SU-DHL-6 (cell line): Measurements from ENCODE around the gene NAV2.

Experiments used
- H2AFZ ChIP-seq: fragments of 200-600 bp; sonication (generic); 2 replicates; pipeline ENCODE4 v1.6.1; 2014; ENCODE audit warnings: low read depth, mild to moderate bottlenecking, moderate library complexity, mixed read lengths, antibody characterized with exemption, low read length; ENCODE audit not compliant: severe bottlenecking
- H3F3A ChIP-seq: fragments of 200-600 bp; shearing (Covaris generic); 2 replicates; pipeline ENCODE4 v1.6.0; 2016; ENCODE audit warnings: antibody characterized with exemption, mild to moderate bottlenecking; ENCODE audit not compliant: insufficient read depth
- H3K27ac ChIP-seq: fragments of 200-600 bp; sonication (generic); 2 replicates; pipeline ENCODE4 v1.5.1; 2016; ENCODE audit warnings: low read depth, mild to moderate bottlenecking, low read length, moderate library complexity, mixed read lengths
- H3K27me3 ChIP-seq: fragments of 200-600 bp; sonication (generic), shearing (Covaris generic); 2 replicates; pipeline ENCODE4 v1.6.0; 2014; ENCODE audit warnings: mild to moderate bottlenecking, low read length
- H3K36me3 ChIP-seq: fragments of 200-600 bp; sonication (generic); 2 replicates; pipeline ENCODE4 v1.6.1; 2014; ENCODE audit warnings: mild to moderate bottlenecking, low read length, mixed read lengths
- H3K4me2 ChIP-seq: fragments of 300-600, 200-600 bp; shearing (Covaris generic), sonication (generic); 2 replicates; pipeline ENCODE4 v1.6.0; 2014; ENCODE audit warnings: low read length, low read depth, mild to moderate bottlenecking; ENCODE audit not compliant: poor library complexity, severe bottlenecking
- H3K4me3 ChIP-seq: fragments of 200-600 bp; sonication (generic); 2 replicates; pipeline ENCODE4 v1.5.1; 2014; ENCODE audit warnings: antibody characterized with exemption, low read length, mild to moderate bottlenecking, mixed read lengths; ENCODE audit not compliant: insufficient read depth, poor library complexity, severe bottlenecking
- H3K79me2 ChIP-seq: fragments of 200-600 bp; sonication (generic); 2 replicates; pipeline ENCODE4 v1.6.1; 2014; ENCODE audit warnings: mild to moderate bottlenecking, low read length, moderate library complexity; ENCODE audit not compliant: insufficient read depth
- H3K9ac ChIP-seq: fragments of 200-600 bp; sonication (generic); 2 replicates; pipeline ENCODE4 v1.7.0; 2014; ENCODE audit warnings: mild to moderate bottlenecking, low read length
- H3K9me2 ChIP-seq: fragments of 200-600 bp; sonication (generic); replicated peaks from 2 replicates; pipeline ENCODE4 v1.6.1; 2014; ENCODE audit warnings: low read length; ENCODE audit not compliant: insufficient read depth
- H3K9me3 ChIP-seq: fragments of 200-600 bp; sonication (generic); 2 replicates; pipeline ENCODE4 v1.6.1; 2014; ENCODE audit warnings: low read length, mixed read lengths; ENCODE audit not compliant: insufficient read depth
- H4K20me1 ChIP-seq: fragments of 200-600 bp; sonication (generic); 2 replicates; pipeline ENCODE4 v1.6.1; 2014; ENCODE audit warnings: low read depth, mild to moderate bottlenecking, antibody characterized with exemption, low read length, moderate library complexity, mixed read lengths
- EZH2phosphoT487 ChIP-seq: fragments of 200-600 bp; sonication (generic), shearing (Covaris generic); conservative IDR thresholded peaks from 2 replicates; pipeline ENCODE4 v1.6.1; 2018; ENCODE audit warnings: mild to moderate bottlenecking, antibody characterized with exemption, low read length, moderate library complexity, mixed read lengths
- TF ChIP-seq, protein P1 (sequence below): fragments of 200-600 bp; sonication (generic); IDR thresholded peaks from one replicate; pipeline ENCODE4 v1.5.1; 2017; ENCODE audit warnings: antibody characterized with exemption, mild to moderate bottlenecking, low read length, moderate library complexity; ENCODE audit not compliant: insufficient read depth, poor library complexity, severe bottlenecking

The NAV2 gene

DNA sequence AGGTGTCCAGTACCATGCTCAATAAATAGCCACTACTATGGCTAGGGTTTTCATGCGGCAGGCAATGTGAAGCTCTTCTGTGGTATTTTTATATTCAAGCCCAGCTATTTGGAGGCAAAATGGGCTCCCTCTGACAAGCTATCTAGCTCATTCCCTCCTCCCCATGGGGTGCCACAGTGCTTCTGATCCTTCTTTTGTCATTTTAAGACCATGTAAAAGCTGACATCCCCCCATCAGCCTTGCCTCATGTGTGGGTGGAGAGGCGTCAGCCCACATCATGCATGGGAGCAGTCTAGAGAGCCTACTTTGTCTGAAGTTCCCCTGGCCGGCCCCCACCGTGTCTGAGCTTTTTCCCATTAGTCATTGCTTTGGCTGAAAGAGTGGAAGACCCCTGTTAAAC, 59.8 kb downstream of the NAV2 start:
- H2AFZ ChIP-seq: no peak overlapping the region
- H3K9ac ChIP-seq: no peak overlapping the region
- no peak overlapping the region for H3K4me2 ChIP-seq
- no peaks in the 10 kb centered on the region for H3K36me3 ChIP-seq
- H3K27me3 ChIP-seq: 0 out of 2 replicates have a peak, but pooled peaks cover 2% of the 10 kb centered on the region
- no peaks in the 10 kb centered on the region for H3K79me2 ChIP-seq
- TF ChIP-seq EZH2phosphoT487: no peak
- TF ChIP-seq, protein P1, sequence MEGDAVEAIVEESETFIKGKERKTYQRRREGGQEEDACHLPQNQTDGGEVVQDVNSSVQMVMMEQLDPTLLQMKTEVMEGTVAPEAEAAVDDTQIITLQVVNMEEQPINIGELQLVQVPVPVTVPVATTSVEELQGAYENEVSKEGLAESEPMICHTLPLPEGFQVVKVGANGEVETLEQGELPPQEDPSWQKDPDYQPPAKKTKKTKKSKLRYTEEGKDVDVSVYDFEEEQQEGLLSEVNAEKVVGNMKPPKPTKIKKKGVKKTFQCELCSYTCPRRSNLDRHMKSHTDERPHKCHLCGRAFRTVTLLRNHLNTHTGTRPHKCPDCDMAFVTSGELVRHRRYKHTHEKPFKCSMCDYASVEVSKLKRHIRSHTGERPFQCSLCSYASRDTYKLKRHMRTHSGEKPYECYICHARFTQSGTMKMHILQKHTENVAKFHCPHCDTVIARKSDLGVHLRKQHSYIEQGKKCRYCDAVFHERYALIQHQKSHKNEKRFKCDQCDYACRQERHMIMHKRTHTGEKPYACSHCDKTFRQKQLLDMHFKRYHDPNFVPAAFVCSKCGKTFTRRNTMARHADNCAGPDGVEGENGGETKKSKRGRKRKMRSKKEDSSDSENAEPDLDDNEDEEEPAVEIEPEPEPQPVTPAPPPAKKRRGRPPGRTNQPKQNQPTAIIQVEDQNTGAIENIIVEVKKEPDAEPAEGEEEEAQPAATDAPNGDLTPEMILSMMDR: no peak
- H4K20me1 ChIP-seq: no peaks in the 10 kb centered on the region
- no peaks in the 10 kb centered on the region for H3F3A ChIP-seq
- H3K27ac ChIP-seq: no peak overlapping the region
- no peaks in the 10 kb centered on the region for H3K9me3 ChIP-seq
- no peaks in the 10 kb centered on the region for H3K9me2 ChIP-seq
- H3K4me3 ChIP-seq: no peak overlapping the region

DNA sequence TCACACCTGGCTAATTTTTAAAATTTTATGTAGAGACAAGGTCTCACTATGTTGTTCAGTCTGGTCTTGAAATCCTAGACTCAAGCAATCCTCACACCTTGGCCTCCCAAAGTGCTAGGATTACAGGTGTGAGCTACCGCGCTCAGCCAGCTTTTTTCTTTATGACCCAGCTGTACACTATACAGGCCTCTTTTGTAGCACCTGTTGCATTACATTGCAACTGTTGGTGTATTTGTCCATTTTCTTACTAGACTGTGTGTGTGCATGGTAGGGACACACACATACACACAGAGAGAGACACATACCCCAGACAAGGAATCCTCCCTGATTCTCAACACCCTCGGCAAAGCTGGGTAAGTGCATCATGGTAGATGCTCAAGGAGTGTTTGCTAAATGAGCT, 61.7 kb downstream of the NAV2 start:
- no peak overlapping the region for H3K9ac ChIP-seq
- no peak overlapping the region for H3K4me2 ChIP-seq
- H3K4me3 ChIP-seq: no peak overlapping the region
- H3K9me2 ChIP-seq: no peaks in the 10 kb centered on the region
- H3K27ac ChIP-seq: no peak overlapping the region
- H2AFZ ChIP-seq: no peak overlapping the region
- no peaks in the 10 kb centered on the region for H3K36me3 ChIP-seq
- TF ChIP-seq, protein P1: no peak
- no peak for TF ChIP-seq EZH2phosphoT487
- H3K27me3 ChIP-seq: no peaks in the 10 kb centered on the region
- no peaks in the 10 kb centered on the region for H3F3A ChIP-seq
- H3K79me2 ChIP-seq: no peaks in the 10 kb centered on the region
- no peaks in the 10 kb centered on the region for H3K9me3 ChIP-seq
- no peaks in the 10 kb centered on the region for H4K20me1 ChIP-seq

DNA sequence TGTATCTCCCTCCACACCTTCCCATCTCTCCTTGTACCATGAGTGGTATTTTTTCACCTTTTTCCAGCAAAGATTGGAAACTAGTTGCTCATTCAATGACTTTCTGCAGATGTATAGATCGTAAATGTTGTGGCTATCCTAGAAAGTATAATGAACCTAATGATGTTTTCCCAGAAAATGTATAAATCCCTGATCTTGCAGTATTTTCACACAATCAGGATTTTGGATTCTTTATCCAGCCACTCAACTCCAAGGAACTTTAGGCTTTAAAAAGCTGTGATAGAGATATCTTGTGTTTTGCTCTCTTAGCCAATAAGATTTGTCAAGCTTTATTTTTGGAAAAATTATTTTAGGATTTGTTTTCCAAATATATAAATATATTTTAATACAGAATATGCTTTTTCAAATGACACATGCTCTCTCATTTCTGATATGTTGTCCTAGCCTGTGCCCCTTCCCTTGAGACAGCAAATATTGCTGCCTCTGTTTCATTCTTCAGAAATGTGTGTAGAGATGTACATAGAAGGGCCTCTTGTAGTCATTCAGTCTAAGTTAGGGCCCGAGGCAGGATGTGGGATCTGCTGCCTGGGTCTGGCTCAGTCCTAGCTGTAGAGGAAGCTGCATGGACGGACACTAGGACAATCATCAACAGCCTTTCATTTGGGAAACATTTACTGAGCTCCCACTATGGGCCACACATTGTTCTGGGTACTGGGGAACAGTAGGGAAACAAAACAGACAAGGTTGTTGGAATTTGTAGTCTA, 62.4 kb downstream of the NAV2 start:
- Histone ChIP-seq H3F3A (no peaks in the 10 kb centered on the region), H3K27ac (no peak overlapping the region), H3K4me2 (no peak overlapping the region), H3K9ac (no peak overlapping the region), H3K36me3 (no peaks in the 10 kb centered on the region), H4K20me1 (no peaks in the 10 kb centered on the region), H3K79me2 (no peaks in the 10 kb centered on the region), H3K4me3 (no peak overlapping the region), H2AFZ (no peak overlapping the region), H3K9me3 (no peaks in the 10 kb centered on the region), H3K9me2 (no peaks in the 10 kb centered on the region), H3K27me3 (no peaks in the 10 kb centered on the region)
- TF ChIP-seq, protein P1: no peak
- no peak for TF ChIP-seq EZH2phosphoT487
